ENCODE results near the gene HOXD1.

The HOXD1 gene

DNA sequence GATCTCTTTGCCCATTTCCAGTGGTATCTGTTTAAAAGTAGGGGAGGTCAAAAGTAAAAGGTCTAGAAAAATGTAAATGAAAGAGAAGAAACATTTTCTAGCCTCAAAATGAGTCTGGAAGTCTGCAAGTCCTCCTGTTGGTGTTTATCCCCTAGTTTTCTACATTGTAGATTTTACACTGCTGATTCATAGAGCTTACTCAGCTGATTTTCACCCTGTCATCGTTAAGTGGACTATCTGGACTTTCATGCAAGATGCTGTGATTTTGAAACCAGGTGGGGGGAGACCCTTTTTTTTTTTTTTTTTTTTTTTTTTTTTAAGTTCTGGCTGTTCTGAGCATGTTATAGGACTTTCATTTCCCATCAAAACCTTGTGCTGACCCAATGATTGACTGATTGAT is 21.1 kb upstream of the HOXD1 start:
- no peak for DNase-seq

DNA sequence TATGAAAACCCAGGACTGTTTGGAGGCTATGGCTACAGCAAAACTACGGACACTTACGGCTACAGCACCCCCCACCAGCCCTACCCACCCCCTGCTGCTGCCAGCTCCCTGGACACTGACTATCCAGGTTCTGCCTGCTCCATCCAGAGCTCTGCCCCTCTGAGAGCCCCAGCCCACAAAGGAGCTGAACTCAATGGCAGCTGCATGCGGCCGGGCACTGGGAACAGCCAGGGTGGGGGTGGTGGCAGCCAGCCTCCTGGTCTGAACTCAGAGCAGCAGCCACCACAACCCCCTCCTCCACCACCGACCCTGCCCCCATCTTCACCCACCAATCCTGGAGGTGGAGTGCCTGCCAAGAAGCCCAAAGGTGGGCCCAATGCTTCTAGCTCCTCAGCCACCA is 19.3 kb upstream of the HOXD1 start:
- no peak for DNase-seq

DNA sequence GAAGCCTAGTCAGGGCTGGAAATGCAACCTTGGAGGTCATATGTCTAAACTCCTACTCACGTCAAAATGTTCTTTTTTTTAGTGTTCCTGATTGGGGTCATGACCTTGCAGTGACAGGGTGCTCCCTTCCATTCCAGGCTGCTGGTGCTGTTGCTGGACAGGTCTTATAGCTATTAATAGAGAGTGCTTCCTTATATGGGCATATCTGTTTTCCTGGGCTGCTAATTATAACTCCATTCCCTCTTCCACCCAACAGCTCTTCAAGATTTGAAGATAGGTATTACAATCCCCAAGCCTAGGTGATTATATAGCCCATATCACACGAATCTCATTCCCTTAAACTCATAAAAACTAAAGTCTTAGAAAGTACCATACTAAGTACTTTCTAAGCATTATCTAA is 18.8 kb upstream of the HOXD1 start:
- no peak for DNase-seq

DNA sequence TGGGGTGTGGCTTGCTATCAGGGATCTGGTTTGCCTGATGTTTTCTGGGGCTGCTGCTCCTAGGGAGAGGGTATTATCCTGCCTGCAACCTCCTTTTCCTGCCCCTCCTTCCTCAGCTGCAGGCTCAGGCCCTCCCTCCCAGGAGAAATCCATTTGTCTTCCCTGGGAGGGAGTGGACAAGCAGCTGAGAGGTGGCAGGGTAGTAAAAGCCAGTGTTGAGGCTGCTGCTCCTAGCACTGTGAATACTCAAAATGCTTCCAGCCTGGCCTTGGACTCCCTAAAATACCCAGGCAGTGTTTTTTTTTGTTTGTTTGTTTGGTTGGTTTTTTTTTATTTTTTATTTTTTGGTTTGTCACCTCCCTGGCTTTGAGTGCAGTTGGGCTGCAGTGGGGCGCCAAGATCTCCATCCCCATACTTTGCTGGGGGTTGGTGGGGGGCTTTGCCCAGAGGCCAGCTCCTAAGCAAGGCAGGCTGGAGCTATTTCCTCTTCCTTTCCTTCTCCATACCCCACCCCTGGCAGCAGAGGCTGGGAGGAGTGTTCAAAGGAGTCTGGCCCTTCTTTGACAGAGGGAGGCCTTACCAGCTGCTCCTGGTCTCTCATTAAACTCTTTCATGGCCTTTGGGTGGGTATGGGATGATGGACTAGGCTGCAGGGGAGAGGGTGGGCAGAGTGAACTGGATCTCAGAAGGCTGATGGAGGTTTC is 17.7 kb upstream of the HOXD1 start:
- DNase-seq, result no peak

DNA sequence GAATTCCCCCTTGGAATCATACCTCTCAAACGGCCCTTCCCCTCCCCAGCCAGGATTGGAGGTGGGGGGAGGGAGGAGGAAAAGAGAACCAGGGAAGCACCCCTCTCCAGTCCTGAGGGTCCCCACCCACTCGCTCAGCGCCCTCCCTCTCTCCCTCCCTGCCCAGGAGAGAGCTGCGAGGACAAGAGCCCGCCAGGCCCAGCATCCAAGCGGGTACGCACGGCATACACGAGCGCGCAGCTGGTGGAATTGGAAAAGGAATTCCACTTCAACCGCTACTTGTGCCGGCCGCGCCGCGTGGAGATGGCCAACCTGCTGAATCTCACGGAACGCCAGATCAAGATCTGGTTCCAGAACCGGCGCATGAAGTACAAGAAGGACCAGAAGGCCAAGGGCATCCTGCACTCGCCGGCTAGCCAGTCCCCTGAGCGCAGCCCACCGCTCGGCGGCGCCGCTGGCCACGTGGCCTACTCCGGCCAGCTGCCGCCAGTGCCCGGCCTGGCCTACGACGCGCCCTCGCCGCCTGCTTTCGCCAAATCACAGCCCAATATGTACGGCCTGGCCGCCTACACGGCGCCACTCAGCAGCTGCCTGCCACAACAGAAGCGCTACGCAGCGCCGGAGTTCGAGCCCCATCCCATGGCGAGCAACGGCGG is 17.0 kb upstream of the HOXD1 start:
- DNase-seq, result no peak

DNA sequence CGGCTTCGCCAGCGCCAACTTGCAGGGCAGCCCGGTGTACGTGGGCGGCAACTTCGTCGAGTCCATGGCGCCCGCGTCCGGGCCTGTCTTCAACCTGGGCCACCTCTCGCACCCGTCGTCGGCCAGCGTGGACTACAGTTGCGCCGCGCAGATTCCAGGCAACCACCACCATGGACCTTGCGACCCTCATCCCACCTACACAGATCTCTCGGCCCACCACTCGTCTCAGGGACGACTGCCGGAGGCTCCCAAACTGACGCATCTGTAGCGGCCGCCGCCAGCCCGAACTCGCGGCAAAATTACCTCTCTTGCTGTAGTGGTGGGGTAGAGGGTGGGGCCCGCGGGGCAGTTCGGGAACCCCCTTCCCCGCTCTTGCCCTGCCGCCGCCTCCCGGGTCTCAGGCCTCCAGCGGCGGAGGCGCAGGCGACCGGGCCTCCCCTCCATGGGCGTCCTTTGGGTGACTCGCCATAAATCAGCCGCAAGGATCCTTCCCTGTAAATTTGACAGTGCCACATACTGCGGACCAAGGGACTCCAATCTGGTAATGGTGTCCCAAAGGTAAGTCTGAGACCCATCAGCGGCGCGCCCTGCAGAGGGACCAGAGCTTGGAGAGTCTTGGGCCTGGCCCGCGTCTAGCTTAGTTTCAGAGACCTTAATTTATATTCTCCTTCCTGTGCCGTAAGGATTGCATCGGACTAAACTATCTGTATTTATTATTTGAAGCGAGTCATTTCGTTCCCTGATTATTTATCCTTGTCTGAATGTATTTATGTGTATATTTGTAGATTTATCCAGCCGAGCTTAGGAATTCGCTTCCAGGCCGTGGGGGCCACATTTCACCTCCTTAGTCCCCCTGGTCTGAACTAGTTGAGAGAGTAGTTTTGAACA is 16.2 kb upstream of the HOXD1 start:
- DNase-seq, result no peak

DNA sequence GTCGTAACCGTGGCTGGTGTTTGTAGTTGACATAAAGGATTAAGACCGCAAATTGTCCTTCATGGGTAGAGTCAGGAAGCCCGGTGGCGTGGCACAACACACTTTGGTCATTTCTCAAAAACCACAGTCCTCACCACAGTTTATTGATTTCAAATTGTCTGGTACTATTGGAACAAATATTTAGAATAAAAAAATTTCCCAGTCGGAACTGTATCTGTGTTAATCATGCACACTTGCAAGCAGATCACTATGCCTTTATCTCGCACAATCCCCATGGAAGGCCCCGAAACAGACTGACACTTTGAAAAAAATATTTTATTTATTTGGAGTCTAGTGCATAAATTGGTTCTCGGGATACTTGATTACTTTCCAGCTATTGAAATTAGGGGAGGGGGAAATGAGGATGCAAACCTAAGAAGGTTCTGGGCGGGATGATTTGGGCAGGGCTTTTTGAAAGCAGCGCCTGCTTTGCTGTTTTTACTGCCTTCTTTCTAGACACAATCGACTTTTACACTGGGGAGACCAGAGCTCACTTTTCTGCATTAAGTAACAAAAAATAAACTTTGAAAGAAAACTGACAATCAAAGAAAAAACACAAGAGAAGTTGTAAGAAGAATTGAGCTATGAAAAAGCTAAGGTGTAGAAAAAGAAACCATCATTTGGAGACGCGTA is 15.4 kb upstream of the HOXD1 start:
- no peak for DNase-seq

DNA sequence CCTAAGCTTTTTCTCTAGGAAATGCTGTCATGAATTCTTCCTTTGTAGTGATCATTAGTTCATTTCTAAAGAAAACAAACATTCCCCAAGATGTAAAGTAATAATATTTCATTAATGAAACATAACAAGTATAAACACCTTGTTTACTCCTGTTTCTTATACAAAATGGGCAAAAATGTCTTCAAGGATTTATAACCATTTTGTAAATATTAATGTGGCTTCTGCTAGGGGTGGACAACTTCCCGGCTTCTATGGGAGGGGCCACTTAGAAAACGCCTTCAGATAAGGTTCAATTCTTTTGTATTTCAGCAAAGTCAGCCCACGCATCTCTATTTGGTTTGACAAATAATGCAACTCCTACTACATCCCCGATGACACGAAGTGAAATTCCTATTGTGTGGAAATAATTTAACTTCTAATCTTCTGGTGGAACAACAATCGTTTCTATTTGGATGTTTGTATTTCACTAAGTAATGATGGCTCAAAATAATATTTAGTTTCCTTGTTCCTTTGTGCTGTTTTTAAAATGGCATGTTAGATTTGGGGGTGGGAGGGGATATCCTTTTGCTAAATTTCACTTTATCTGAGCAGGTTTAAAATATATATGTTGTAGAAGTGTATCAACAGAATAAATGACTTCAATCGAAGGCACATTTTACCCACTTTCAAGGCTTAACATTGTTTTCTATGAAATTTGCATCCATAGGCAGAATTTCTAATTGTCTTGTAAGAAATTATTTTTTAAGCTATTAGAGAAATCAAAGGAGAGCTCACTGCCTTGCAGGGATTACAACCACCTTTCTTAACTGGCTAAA is 14.7 kb upstream of the HOXD1 start:
- DNase-seq, result no peak

DNA sequence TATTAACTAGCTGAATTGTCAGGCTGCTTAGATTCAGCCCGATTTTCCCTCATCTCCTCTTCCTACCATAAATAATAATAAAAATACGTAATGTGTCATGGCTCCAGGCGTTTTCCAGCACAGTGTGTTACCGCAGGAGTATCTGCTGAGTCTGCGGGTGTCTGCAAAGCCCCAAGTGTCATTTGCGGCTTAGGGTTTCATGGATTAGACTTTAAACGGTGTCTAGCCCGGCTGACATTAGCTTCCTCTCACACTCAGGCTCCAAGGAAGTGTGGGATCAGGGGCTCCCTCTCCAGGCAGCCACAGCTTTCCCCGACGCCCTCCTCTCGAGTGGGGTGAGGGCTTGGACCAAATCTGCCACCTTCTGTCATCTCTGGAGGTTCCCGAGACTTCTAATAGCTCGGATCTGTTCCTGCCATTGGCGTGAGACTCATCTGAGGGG is 14.1 kb upstream of the HOXD1 start:
- no peak for DNase-seq

DNA sequence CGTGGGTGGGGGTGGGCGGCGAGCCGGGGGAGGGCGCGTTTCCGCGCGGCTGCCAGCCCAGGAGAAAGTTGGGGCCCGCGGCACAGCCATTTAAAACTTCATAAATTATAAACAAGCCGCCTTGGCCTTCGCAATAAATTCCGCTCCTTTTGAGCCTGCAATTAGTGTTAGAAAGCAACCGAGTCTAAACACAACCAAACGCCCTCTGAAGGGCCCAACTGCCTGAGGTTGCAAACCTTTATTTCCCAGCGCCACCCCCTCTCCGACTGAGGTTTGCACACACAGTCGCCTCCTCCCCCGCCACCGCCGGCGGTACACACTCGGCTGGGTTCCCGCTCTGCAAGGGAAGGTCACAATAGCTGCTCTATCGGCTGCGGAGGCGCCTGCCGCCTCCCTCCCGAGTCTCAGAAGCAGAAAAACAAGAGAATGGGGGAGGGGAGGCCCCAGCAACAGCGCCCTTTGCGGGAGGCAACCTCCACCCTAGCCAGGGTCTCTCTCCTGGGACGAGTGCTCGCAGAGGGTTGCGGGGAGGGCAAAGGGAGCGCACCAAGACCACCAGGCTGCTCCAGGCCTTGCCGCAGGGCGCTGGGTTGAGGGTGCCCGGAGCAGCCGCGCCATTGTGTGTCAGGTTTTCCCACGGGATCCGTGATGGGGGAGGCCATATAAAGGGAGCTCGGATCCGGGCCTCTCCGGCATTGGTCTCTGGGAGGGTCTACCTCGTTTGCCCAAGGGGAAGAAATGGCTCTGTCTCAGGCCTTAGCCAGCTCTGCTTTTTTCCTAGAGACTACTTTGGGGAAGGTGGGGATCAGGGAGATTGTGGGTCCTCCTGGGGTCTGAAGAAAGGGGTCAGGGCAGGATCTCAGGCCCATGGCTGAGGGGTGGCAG is 13.4 kb upstream of the HOXD1 start:
- DNase-seq, result no peak

DNA sequence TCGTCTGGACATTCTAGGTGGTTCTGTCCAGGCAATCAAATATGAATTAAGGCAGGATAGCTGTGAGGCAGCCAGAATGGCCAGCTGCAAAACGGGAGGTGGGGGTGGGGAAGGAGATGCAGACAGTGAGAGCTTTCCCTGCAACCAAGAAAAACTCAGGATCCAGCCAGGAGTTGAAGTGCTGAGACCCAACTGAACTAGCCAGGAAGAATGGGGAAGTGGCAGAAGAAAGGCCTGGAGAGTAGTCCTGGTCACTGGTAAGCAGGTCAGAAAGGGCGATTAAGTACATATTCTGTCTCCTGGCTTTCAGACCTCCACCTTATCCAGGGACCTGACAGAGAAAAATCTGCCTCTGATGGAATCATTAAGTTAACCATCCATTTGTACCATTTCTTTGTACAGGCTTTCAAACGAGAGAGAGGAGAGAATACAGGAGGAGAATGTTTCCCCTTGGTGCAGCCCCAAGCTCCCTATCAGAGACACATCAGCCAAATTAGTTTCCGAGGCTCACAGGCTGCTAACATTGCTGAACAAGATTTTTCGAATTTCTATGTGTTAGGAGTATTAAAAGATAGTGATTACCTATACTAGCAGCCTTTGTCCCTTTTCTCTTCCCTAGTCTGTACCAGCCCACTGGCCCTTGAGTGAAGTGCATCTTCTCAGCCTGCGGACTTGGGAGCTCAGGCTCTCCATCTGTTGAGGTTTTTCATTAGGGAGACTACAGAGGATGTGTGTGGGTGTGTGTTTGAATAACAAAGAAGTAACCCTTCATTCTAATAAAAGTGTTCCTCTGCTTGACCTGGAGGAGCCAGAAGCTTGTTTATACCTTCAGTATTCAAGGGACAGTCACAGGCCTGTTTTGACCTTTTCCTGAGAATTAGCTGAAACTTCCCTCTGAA is 12.5 kb upstream of the HOXD1 start:
- DNase-seq, result no peak

DNA sequence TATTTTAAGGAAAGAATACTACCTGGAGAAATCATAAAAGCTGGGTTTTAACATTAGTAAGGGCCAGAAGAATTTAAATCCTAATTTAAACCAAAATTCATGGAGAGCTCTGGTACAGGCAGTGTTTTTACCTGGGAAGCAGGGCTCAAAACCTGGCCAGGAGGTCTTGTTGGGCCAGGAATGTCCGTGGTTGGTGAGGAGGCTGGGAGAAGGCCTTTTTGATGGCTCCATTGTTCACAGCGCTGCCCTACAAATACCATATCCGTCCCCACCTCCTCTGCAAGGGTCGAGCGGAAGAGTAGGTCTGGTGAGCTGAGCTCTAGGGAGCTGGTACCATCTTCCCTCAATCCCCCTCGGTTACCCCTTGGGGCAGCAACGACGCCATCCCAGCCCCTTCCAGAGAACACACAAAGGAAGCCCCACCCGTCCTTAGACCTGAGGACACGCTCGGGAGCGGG is 10.9 kb upstream of the HOXD1 start:
- no peak for DNase-seq

DNA sequence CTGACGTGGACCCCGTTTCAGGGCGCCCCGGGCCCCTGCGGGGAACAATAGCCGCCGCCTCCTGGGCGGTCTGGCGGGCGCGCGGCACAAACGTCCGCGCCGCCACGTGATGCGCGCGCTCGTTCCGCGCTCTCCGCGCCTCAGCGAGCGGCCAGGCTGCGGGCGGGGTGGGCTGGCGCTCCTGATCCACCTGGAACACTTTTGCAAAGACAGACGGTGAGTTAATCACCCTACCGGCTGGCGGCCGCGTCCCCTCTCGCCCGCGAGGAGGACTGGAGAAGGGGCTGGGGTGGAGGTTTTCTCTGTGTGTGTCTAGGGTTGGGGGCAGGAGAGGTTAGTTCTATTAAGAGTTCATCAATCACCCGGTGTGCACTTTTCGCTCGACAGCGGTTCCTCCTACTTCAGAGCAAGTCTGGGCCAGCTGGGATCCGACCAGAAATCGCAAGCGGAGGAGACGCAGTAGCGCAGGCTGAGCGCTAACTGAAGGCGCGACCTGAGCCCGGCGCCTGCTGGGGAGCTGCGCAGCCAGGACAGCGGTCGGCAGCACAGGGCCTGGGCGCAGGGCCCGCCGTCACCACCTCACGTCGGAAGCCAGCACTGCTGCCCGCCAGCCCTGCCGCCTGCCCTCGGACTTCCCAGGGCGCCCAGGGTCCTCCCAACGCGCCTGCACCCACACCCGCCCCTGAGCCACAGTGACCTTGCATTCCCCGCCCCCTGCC is 10.3 kb upstream of the HOXD1 start:
- DNase-seq, result no peak

DNA sequence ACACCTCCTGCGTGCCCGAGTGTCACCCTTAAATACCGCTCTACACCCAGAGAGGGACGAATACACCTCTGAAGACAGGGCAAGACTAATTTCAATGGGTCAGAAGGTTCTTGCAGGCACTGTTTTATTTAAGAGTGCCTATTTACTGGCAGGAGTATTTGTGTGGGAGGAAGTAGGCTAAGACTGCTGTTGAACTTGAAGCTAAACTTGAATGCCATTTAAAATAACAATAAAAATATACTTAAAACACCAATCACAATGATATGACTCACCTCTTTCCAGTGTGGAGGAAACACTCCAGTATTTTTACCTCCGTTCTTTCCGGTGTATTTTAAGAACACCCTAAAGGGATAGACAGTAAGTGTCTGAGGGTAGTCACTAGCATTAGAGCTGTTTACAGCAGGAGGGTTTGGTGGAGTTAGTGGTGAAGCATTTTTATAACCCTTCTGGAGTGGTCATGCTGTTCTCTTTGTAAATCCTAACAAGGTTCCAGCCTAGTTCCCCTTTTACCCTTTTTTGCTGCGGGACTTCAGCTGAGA is 9.6 kb upstream of the HOXD1 start:
- no peak for DNase-seq

DNA sequence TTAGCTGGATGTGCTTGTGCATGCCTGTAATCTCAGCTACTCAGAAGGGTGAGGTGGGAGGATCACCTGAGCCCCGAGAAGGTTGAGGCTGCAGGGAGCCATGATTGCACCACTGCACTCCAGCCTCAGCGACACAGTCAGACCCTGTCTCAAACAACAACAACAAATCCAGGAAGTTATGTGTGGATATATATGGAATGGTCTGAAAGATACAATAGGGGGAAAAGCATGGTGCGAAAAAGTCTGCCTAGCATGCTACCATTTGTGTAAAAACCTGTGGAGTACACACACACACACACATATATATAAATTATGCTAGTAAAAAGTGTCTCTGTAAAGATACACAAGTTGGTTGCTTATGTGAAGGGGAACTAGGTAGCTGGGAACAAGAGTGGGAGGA is 6.9 kb upstream of the HOXD1 start:
- no peak for DNase-seq

DNA sequence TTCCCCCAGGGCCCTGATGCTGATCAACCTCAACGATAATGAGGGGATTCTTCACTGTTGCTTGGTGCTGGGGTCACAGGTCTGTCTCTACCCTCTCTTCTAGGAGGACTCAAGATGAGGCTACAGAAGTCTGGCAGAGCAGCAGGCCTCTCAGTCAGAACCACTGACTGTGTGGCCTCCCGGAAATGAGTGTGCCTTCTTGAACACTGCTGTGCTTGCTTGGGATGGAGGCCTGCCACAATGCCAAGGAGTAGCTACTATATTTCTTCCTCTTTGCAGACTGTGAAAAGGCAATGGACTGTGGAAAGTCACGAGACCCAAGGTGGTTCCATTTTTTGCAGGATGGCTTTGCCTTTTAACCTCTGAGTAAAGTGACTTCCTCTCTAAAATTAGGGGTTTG is 5.8 kb upstream of the HOXD1 start:
- no peak for DNase-seq

DNA sequence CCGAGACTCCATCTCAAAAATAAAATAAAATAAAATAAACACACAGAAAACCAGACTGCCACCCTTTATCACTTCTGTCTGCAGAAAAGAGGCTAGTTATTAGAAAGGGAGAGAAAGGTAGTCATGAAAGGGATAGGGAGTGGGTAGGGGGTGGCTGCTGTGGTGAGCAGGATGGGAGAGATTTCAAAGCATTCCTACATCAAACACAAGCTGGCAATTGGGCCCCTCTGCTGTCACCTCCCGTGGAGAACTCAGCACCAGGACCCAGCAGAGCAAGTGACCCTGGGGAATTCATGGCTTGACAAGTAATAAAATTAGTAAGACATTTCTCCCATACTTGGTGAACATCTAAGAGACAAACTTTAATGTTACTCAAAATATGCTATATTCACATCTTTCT is 3.7 kb upstream of the HOXD1 start:
- DNase-seq, result no peak

DNA sequence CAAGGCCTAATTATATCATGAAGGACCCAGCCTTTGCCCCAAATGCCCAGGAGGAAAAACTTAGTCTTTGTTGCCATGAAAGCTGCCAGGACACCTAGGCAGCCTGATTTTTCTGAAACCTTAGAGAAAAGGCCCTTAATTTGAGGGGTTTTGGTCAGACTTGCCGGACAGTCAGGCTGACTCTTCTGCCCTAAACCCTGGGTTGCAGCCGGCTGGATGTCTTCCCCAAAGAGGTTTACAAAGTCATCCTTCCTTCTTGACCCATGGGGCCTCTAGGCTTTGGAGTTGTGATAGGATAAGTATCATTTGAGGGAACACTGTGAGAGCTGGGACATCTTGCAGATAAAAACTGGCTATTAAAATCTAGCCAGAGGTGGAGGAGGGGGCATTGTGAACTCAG is 2.4 kb upstream of the HOXD1 start:
- no peak for DNase-seq

Measured in Kasumi-1 (cell line).